VCaP (cell line): ENCODE data around the gene BAD.

Experiments
- H3K27ac ChIP-seq: fragments of 450-650 bp; 2 replicates; pipeline ENCODE4 v1.5.1; 2017
- TF ChIP-seq, protein P1 (sequence below): fragments of 450-650 bp; conservative IDR thresholded peaks from 2 replicates; pipeline ENCODE4 v1.5.1; 2017; ENCODE audit warnings: mild to moderate bottlenecking, moderate library complexity

Gene BAD

DNA sequence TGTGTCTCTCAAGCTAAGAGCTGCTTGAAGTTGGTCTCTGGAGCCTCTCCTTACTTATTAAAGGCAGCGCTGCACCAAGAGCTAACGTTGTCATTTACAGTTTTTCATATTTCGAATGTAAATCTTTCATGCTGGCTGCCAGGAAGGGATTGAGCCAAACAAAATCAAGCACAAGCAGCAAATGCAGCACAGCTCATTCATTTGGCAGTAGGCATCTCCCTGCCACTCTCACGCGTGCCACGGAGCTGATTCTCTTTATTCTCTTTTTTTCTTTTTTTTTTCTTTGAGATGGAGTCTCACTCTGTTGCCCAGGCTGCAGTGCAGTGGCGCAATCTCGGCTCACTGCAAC is 51.5 kb downstream of the BAD start:
- TF ChIP-seq, protein P1, sequence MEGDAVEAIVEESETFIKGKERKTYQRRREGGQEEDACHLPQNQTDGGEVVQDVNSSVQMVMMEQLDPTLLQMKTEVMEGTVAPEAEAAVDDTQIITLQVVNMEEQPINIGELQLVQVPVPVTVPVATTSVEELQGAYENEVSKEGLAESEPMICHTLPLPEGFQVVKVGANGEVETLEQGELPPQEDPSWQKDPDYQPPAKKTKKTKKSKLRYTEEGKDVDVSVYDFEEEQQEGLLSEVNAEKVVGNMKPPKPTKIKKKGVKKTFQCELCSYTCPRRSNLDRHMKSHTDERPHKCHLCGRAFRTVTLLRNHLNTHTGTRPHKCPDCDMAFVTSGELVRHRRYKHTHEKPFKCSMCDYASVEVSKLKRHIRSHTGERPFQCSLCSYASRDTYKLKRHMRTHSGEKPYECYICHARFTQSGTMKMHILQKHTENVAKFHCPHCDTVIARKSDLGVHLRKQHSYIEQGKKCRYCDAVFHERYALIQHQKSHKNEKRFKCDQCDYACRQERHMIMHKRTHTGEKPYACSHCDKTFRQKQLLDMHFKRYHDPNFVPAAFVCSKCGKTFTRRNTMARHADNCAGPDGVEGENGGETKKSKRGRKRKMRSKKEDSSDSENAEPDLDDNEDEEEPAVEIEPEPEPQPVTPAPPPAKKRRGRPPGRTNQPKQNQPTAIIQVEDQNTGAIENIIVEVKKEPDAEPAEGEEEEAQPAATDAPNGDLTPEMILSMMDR: no peak
- H3K27ac ChIP-seq: peak overlapping the region; percentile 95

GRCh38 chr11:64232182-64232966 is 52.1 kb downstream of the BAD start:
- TF ChIP-seq, protein P1: no peak
- H3K27ac ChIP-seq: peak overlapping the region; percentile 95

GRCh38 chr11:64231546-64231945 is 52.9 kb downstream of the BAD start:
- TF ChIP-seq, protein P1: no peak
- peak overlapping the region; percentile 94; the same call in 1 of the 2 replicates for H3K27ac ChIP-seq

GRCh38 chr11:64230985-64231365 is 53.5 kb downstream of the BAD start:
- H3K27ac ChIP-seq: peak overlapping the region; percentile 94
- TF ChIP-seq, protein P1: no peak

- TF ChIP-seq, protein P1: no peak; the same call in 1 of the 2 replicates
- H3K27ac ChIP-seq: peak within 1 kb of the TSS; percentile 94
Observed at GRCh38 chr11:64230171-64230984, 54.1 kb downstream of the BAD start, which contains the start of gene DNAJC4. DNAJC4 (plus strand) TSS chr11:64230548; CDS start chr11:64230855, 307 bp downstream.

DNA sequence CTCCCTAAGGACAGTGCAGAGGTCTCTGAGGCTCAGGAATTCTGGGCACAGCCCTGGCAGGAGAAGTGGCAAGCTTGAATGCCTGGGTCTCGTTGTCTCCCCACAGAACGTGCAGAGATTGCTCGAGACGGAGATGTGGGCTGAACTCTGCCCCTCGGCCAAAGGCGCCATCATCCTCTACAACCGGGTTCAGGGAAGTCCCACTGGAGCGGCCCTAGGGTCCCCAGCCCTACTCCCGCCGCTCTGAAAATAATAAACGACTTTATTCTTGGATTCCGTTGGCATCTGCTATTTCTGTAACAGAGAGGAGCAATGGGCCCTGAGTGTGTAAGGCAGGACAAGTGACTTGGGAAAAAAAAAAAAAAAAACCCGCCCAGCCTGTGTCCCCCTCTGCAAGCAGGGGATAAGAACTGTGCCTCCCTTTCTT is 54.7 kb downstream of the BAD start:
- peak overlapping the region; percentile 94 for H3K27ac ChIP-seq
- TF ChIP-seq, protein P1: no peak

- TF ChIP-seq, protein P1: no peak
- H3K27ac ChIP-seq: peak overlapping the region; percentile 94
Observed at GRCh38 chr11:64229090-64229743, 55.2 kb downstream of the BAD start.
